Activated naive CD4-positive, alpha-beta T cell treated with anti-CD3 and anti-CD28 coated beads, Interleukin-2, amount 50 U/mL, for 16 hours (primary cell): ENCODE data around the gene LTBP1.

ENCODE experiments used
- DNase-seq: peaks from one replicate; pipeline ENCODE4 v3.0.0-alpha.2; 2020

Gene LTBP1

GRCh38 chr2:33122726-33123125 lies 176.0 kb downstream of the LTBP1 start:
- no peak for DNase-seq

- no peak for DNase-seq
These were observed 176.5 kb downstream of the LTBP1 start for GRCh38 chr2:33123216-33123615.

- no peak for DNase-seq
These were observed 179.8 kb downstream of the LTBP1 start for GRCh38 chr2:33126552-33126951.

- no peak for DNase-seq
These were observed 180.2 kb downstream of the LTBP1 start for GRCh38 chr2:33126958-33127357.

- no peak for DNase-seq
These were observed 182.7 kb downstream of the LTBP1 start for GRCh38 chr2:33129263-33130053.

- DNase-seq, result no peak
These were observed 183.3 kb downstream of the LTBP1 start for GRCh38 chr2:33130054-33130447.

- DNase-seq, result no peak
These were observed 183.8 kb downstream of the LTBP1 start for GRCh38 chr2:33130544-33130943.

- DNase-seq, result no peak
These were observed 184.4 kb downstream of the LTBP1 start for GRCh38 chr2:33131111-33131510.

- DNase-seq, result no peak
These were observed 185.0 kb downstream of the LTBP1 start for GRCh38 chr2:33131749-33132148.

- no peak for DNase-seq
These were observed 186.8 kb downstream of the LTBP1 start for GRCh38 chr2:33133454-33133952.

- DNase-seq, result no peak
These were observed 187.5 kb downstream of the LTBP1 start for GRCh38 chr2:33134086-33134771.

- no peak for DNase-seq
These were observed 188.2 kb downstream of the LTBP1 start for GRCh38 chr2:33134791-33135560.

- no peak for DNase-seq
These were observed 188.9 kb downstream of the LTBP1 start for GRCh38 chr2:33135645-33136044.

- no peak for DNase-seq
These were observed 189.3 kb downstream of the LTBP1 start for GRCh38 chr2:33136056-33136455.

GRCh38 chr2:33136566-33136965 lies 189.8 kb downstream of the LTBP1 start:
- DNase-seq, result no peak

GRCh38 chr2:33137331-33137730 lies 190.6 kb downstream of the LTBP1 start:
- no peak for DNase-seq

- DNase-seq, result no peak
These were observed 193.2 kb downstream of the LTBP1 start for GRCh38 chr2:33139949-33140348.

GRCh38 chr2:33141476-33141875 lies 194.7 kb downstream of the LTBP1 start:
- DNase-seq, result no peak

GRCh38 chr2:33142810-33143209 lies 196.1 kb downstream of the LTBP1 start:
- DNase-seq, result no peak

- DNase-seq, result no peak
These were observed 197.5 kb downstream of the LTBP1 start for GRCh38 chr2:33144243-33144642.

GRCh38 chr2:33145459-33145858 lies 198.7 kb downstream of the LTBP1 start:
- DNase-seq, result no peak

GRCh38 chr2:33146102-33146501 lies 199.3 kb downstream of the LTBP1 start:
- DNase-seq, result no peak

GRCh38 chr2:33153008-33153407 lies 206.3 kb downstream of the LTBP1 start:
- DNase-seq, result no peak
